DND-41 (cell line): Measurements from ENCODE around the gene ARNT2.

Source experiments
- ATAC-seq: fragments of 200-7000 bp; cut with Tn5 transposase; 3 replicates; pipeline ENCODE4 v1.9.1; 2021; ENCODE audit warnings: low read depth; ENCODE audit not compliant: insufficient read depth
- DNase-seq: peaks from one replicate; pipeline ENCODE4 v3.0.0-alpha.2; 2020
- H2AFZ ChIP-seq: 2 replicates; pipeline ENCODE4 v1.6.0; 2012; ENCODE audit warnings: low read depth, low read length
- H3K27ac ChIP-seq: 2 replicates; pipeline ENCODE4 v1.5.1; 2012; ENCODE audit warnings: low read length, inconsistent platforms
- H3K27me3 ChIP-seq: fragments of 200-600 bp; sonication (generic); 2 replicates; pipeline ENCODE4 v1.6.0; 2012; ENCODE audit warnings: low read length, mild to moderate bottlenecking, inconsistent platforms; ENCODE audit not compliant: insufficient read depth, poor library complexity
- H3K36me3 ChIP-seq: 2 replicates; pipeline ENCODE4 v1.5.1; 2012; ENCODE audit warnings: low read length, inconsistent platforms; ENCODE audit not compliant: insufficient read depth
- H3K4me1 ChIP-seq: 2 replicates; pipeline ENCODE4 v1.5.1; 2012; ENCODE audit warnings: mild to moderate bottlenecking, low read length; ENCODE audit not compliant: insufficient read depth
- H3K4me2 ChIP-seq: 2 replicates; pipeline ENCODE4 v1.6.0; 2012; ENCODE audit warnings: mild to moderate bottlenecking, moderate library complexity, low read length, inconsistent platforms; ENCODE audit not compliant: insufficient read depth
- H3K4me3 ChIP-seq, 2 experiments: fragments of 200-600 bp in 1 of 2; shearing (Covaris generic) in 1 of 2; 2 replicates each; pipeline ENCODE4 v1.5.1; 2012 to 2016; ENCODE audit warnings: inconsistent platforms in 2 of 2, low read length in 2 of 2, mild to moderate bottlenecking in 2 of 2, low read depth in 1 of 2, moderate library complexity in 1 of 2
- H3K79me2 ChIP-seq: 2 replicates; pipeline ENCODE4 v1.6.0; 2012; ENCODE audit warnings: low read length, inconsistent platforms; ENCODE audit not compliant: insufficient read depth
- H3K9ac ChIP-seq: 2 replicates; pipeline ENCODE4 v1.6.0; 2012; ENCODE audit warnings: low read depth, mild to moderate bottlenecking, inconsistent platforms, low read length, moderate library complexity
- H3K9me3 ChIP-seq: 2 replicates; pipeline ENCODE4 v1.5.1; 2012; ENCODE audit warnings: low read length, moderate library complexity, mild to moderate bottlenecking, inconsistent platforms; ENCODE audit not compliant: insufficient read depth, severe bottlenecking
- H4K20me1 ChIP-seq: 2 replicates; pipeline ENCODE4 v1.6.0; 2012; ENCODE audit warnings: low read length; ENCODE audit not compliant: insufficient read depth
- CTCF ChIP-seq: IDR thresholded peaks from 2 replicates; pipeline ENCODE4 v1.5.1; 2012; ENCODE audit warnings: borderline replicate concordance, low read length, moderate library complexity, mild to moderate bottlenecking; ENCODE audit not compliant: poor library complexity, severe bottlenecking; ENCODE audit errors: extremely low read depth
- EZH2 ChIP-seq: IDR thresholded peaks from 3 replicates; pipeline ENCODE4 v1.6.1; 2012; ENCODE audit warnings: borderline replicate concordance, low read depth, mild to moderate bottlenecking, moderate library complexity, low read length, inconsistent platforms; ENCODE audit not compliant: severe bottlenecking

The ARNT2 gene

GRCh38 chr15:80619680-80620079 lies 215.5 kb downstream of the ARNT2 start:
- Histone ChIP-seq H3K4me3 (no peak overlapping the region), H3K36me3 (no peaks in the 10 kb centered on the region), H3K9me3 (no peaks in the 10 kb centered on the region), H3K4me2 (no peak overlapping the region), H3K27ac (no peak overlapping the region), H3K27me3 (no peaks in the 10 kb centered on the region), H4K20me1 (no peaks in the 10 kb centered on the region), H3K79me2 (no peaks in the 10 kb centered on the region), H3K9ac (no peak overlapping the region), H3K4me1 (no peaks in the 10 kb centered on the region), H2AFZ (no peak overlapping the region)
- ATAC-seq (no peak), DNase-seq (no peak)
- TF ChIP-seq EZH2, result no peak

- Histone ChIP-seq H3K9me3 (no peaks in the 10 kb centered on the region), H3K4me3 (no peak overlapping the region), H4K20me1 (no peaks in the 10 kb centered on the region), H3K27ac (no peak overlapping the region), H2AFZ (no peak overlapping the region), H3K79me2 (no peaks in the 10 kb centered on the region), H3K4me2 (no peak overlapping the region), H3K9ac (no peak overlapping the region), H3K27me3 (no peaks in the 10 kb centered on the region), H3K4me1 (no peaks in the 10 kb centered on the region), H3K36me3 (no peaks in the 10 kb centered on the region)
- ATAC-seq (no peak), DNase-seq (no peak)
- TF ChIP-seq CTCF (no peak), EZH2 (no peak)
Measured at GRCh38 chr15:80620141-80620540, 216.0 kb downstream of the ARNT2 start.

- no peaks in the 10 kb centered on the region for H3K27me3 ChIP-seq
- ATAC-seq, result no peak
Measured at GRCh38 chr15:80620931-80621330, 216.7 kb downstream of the ARNT2 start.

GRCh38 chr15:80626643-80627120 lies 222.5 kb downstream of the ARNT2 start:
- no peaks in the 10 kb centered on the region for H3K4me1 ChIP-seq
- no peaks in the 10 kb centered on the region for H3K9me3 ChIP-seq
- no peaks in the 10 kb centered on the region for H3K36me3 ChIP-seq
- TF ChIP-seq EZH2 (no peak), CTCF (no peak)
- no peaks in the 10 kb centered on the region for H3K79me2 ChIP-seq
- no peak overlapping the region for H2AFZ ChIP-seq
- no peak overlapping the region for H3K4me3 ChIP-seq
- ATAC-seq, result no peak
- H3K4me2 ChIP-seq, result no peak overlapping the region
- DNase-seq, result no peak
- H3K27ac ChIP-seq, result no peak overlapping the region
- no peak overlapping the region for H3K9ac ChIP-seq
- H3K27me3 ChIP-seq, result no peaks in the 10 kb centered on the region
- H4K20me1 ChIP-seq, result no peaks in the 10 kb centered on the region

More at GRCh38 chr15:80620931-80621330, 216.7 kb downstream of the ARNT2 start:
- Histone ChIP-seq H3K4me1 (no peaks in the 10 kb centered on the region), H3K27ac (no peak overlapping the region), H3K4me2 (no peak overlapping the region), H3K9me3 (no peaks in the 10 kb centered on the region), H3K79me2 (no peaks in the 10 kb centered on the region), H3K9ac (no peak overlapping the region), H2AFZ (no peak overlapping the region), H3K36me3 (no peaks in the 10 kb centered on the region), H4K20me1 (no peaks in the 10 kb centered on the region), H3K4me3 (no peak overlapping the region)
- no peak for TF ChIP-seq EZH2
- TF ChIP-seq CTCF, result no peak
- DNase-seq, result no peak
